Occipital lobe (tissue), 2 donors: ENCODE data around the gene PDE4A. TPM values are rescaled to one million over a fixed set of nuclear protein-coding genes. Genes with fewer than 3 reads are reported as not detected.
"Not testable (repeated sequence)": the region's sequence is repeated elsewhere in the genome, so short reads cannot be mapped to it uniquely, and the experiment has no call there.

Experiments used
- DNase-seq: peaks from one replicate; lab custom pipeline; 2025; lab: John Stamatoyannopoulos, UW
- total RNA-seq: library from RNA; depleted of rRNA; stranded (reverse); fragments of >200 nt; gene quantifications from one replicate; pipeline ENCODE4 v1.2.3, GENCODE V29; 2014

Gene PDE4A
- total RNA-seq, 1 donor from 2014 or later = 5.6 TPM

GRCh38 chr19:10403137-10404021 is 17.0 kb upstream of the PDE4A start, which contains the start of gene CDC37:
CDC37 (minus strand) TSS chr19:10403542; CDS start chr19:10403479, 63 bp downstream.
- DNase-seq = peak; percentile 91

GRCh38 chr19:10404888-10405820 is 15.2 kb upstream of the PDE4A start:
- no peak for DNase-seq

- no peak for DNase-seq
Measured at GRCh38 chr19:10406191-10406590, 14.1 kb upstream of the PDE4A start.

- DNase-seq = no peak
Measured at GRCh38 chr19:10407096-10407495, 13.2 kb upstream of the PDE4A start.

- no peak for DNase-seq
Measured at GRCh38 chr19:10408511-10409283, 11.6 kb upstream of the PDE4A start.

GRCh38 chr19:10411224-10411623 is 9.1 kb upstream of the PDE4A start:
- not testable (repeated sequence) for DNase-seq

GRCh38 chr19:10412257-10412977 is 7.9 kb upstream of the PDE4A start:
- no peak for DNase-seq

GRCh38 chr19:10416083-10416379 is 4.3 kb upstream of the PDE4A start:
- DNase-seq = no peak

GRCh38 chr19:10416380-10417257 is 3.7 kb upstream of the PDE4A start:
- DNase-seq = peak; percentile 65

GRCh38 chr19:10417541-10418234 is 2.6 kb upstream of the PDE4A start:
- DNase-seq = no peak

GRCh38 chr19:10418235-10418484 is 2.2 kb upstream of the PDE4A start:
- no peak for DNase-seq

- DNase-seq = no peak
Measured at GRCh38 chr19:10418485-10419199, 1.7 kb upstream of the PDE4A start.

GRCh38 chr19:10419200-10419645 is 1.1 kb upstream of the PDE4A start:
- DNase-seq = no peak

- DNase-seq = peak; percentile 34
Measured at GRCh38 chr19:10419646-10420443, 493 bp upstream of the PDE4A start.

GRCh38 chr19:10421240-10422045 is 1.1 kb downstream of the PDE4A start:
- no peak for DNase-seq

- no peak for DNase-seq
Measured at GRCh38 chr19:10422046-10422461, 1.7 kb downstream of the PDE4A start.

GRCh38 chr19:10422846-10423245 is 2.5 kb downstream of the PDE4A start:
- no peak for DNase-seq
